GM12873 (cell line): ENCODE data around the gene RPRD1B.

Experiments used
- TF ChIP-seq, protein P1 (sequence below): IDR thresholded peaks from 2 replicates; pipeline ENCODE4 v1.5.1; 2012; ENCODE audit warnings: low read depth, mild to moderate bottlenecking, moderate library complexity, low read length, control low read depth; ENCODE audit not compliant: insufficient read depth; ENCODE audit errors: missing control alignments

The RPRD1B gene

DNA sequence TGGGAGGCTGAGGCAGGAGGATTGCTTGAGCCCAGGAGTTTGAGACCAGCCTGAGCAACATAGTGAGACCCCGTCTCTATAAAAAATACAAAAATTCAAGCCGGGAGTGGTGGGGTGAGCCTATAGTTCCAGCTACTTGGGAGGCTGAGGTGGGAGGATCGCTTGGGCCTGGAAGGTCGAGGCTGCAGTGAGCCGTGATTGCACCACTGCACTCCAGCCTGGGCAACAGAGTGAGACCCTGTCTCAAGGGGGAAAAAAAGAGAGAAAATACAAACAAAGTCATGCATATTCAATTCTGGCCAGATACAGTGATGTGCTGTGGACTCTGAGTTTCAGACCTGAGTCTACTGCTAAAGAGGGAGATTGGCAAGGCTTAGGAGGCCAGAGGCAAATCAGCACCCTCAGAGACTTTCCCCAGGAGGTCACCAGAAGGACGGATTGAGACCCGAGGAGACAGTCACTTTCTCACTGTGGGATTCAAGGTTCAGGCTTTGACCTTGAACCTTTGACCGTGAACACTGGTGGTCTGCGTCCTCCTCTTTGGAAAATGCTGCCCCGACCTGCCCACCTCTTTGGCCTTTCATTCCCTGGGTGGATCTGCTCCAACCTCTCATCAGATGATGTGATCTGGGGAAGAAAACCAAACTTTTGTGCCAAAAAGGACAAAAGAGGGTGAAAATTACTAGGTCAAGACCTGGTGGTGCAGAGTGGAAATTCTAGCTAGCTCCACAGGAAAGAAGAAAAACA is 100.3 kb downstream of the RPRD1B start:
- TF ChIP-seq, protein P1, sequence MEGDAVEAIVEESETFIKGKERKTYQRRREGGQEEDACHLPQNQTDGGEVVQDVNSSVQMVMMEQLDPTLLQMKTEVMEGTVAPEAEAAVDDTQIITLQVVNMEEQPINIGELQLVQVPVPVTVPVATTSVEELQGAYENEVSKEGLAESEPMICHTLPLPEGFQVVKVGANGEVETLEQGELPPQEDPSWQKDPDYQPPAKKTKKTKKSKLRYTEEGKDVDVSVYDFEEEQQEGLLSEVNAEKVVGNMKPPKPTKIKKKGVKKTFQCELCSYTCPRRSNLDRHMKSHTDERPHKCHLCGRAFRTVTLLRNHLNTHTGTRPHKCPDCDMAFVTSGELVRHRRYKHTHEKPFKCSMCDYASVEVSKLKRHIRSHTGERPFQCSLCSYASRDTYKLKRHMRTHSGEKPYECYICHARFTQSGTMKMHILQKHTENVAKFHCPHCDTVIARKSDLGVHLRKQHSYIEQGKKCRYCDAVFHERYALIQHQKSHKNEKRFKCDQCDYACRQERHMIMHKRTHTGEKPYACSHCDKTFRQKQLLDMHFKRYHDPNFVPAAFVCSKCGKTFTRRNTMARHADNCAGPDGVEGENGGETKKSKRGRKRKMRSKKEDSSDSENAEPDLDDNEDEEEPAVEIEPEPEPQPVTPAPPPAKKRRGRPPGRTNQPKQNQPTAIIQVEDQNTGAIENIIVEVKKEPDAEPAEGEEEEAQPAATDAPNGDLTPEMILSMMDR: no peak

DNA sequence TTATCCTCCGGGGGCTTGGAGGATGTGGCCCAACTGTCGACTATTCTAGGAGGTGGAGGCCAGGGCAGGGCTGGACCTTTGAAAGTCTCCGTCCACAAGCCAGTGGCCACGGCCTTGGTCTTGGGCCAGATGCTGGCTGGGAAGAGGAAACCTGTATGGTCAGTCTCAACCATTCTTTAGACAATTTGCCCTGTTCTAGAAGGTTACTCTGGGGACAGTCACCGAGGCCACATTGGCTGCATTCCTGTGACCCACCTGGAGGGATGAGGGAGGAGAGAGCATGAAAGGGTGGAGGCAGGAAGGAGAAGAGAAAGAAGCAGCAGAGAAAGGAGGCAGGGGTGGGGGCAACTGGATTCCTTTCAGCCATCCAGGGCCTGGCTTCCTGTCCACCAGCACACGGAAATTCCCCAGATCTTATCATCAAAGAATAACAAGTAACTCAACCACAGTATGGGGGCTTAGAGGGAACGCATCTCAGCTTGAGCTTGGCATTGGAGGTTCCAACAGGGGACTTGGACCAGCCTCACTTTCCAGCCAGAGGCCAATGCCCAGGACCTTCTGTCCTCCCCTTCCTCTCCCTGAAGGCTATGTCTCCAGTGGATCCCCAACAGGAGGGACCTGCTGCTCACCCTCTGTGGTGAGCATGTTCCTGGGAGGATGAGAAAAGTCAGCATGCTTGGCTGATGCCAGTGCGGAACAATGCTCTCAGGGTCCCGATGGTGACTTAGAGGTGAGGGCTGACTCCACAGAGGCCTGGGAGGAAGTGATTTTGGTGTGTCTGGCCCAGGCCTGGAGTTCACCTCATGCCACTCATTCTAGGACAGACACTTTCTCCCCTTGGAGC is 101.1 kb downstream of the RPRD1B start:
- TF ChIP-seq, protein P1: no peak

DNA sequence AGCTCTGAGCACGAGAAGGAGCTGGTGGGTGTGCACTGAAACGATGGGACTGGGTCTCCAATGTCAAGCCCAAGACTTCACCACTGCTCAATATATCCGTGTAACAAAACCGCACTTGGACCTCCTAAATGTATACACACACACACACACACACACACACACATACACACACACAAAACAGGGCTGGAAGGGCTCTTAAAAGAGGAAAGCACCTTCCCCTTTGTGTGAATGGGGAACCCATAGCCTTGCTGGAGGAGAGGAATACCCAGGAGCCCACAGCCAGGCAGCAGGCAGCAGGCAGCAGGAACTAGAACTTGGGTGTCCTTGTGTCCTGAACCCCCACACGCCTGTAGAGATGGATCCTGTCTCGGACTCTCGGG is 101.7 kb downstream of the RPRD1B start:
- TF ChIP-seq, protein P1: no peak

DNA sequence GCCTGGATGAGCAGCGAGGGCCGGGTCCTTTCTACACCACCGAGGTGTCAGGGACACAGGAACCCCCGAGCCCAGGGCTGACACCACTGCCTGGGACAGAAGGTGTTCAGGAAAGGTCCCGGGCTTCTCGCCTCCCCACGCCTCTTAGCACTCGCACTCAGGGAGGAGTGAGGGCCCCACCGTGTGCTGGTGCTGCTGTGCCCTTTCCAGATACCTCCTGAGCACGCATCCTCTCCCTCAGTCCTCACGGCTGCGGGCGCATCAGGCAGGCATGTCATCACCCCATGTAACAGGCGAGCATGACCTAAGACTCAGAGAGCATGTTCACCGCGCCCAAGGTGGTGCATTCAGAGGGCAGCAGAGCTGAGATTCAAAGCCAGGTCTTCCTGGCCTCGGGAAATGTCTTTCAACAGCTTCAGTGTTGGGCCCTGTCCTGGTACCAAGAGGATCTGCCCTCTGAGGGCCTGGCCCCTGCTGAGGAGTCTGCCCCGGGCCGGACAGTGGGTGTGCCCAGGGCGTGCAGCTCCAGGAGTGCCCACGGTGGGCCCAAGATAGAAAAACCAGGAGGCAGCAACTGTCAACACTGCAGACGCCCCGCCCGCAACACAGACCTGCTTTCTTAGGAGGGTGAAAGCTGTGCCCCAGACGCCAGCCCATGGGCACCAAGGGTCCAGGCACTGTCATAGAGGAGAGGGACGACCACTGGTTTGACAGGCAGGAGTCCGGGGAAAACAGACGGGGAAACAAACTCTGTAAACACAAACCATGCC is 102.3 kb downstream of the RPRD1B start:
- TF ChIP-seq, protein P1: no peak

DNA sequence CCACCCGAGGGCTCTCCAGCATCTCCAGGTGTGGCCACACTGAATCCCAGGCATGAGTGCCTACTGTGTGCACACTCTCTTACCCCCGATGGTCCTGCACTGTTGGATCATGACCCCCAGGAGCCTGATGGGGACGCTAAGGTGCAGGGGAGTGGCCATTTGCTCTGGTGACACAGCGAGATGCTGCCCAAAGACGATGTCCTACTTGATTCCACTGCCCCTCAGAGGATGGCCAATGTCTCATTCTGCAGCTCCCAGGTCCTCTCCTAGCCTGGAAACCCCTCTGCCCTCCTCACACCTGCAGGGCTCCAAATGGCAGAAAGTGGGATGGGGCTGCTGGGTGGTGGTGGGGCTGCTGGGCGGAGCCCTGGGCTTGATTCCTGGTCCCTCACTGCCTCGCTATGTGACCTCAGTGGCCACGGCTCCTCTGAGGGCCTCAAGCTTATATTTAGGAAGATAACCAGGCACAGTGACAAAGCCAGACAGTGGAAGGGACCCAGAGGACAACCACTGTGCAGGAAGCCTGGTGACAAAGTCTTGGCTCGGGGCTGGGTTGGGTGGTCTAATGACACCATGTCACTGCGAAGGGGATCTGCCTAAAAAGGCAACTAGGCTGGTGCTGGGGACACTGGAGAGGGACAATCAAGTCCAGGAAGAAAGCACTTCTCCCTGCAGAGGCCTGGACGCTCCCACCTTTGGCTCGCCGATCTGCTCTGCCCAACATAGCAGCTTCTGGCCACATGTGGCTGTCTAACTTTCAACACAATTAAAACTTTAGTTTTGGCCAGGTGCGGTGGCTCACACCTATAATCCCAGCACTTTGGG is 103.1 kb downstream of the RPRD1B start:
- TF ChIP-seq, protein P1: no peak

DNA sequence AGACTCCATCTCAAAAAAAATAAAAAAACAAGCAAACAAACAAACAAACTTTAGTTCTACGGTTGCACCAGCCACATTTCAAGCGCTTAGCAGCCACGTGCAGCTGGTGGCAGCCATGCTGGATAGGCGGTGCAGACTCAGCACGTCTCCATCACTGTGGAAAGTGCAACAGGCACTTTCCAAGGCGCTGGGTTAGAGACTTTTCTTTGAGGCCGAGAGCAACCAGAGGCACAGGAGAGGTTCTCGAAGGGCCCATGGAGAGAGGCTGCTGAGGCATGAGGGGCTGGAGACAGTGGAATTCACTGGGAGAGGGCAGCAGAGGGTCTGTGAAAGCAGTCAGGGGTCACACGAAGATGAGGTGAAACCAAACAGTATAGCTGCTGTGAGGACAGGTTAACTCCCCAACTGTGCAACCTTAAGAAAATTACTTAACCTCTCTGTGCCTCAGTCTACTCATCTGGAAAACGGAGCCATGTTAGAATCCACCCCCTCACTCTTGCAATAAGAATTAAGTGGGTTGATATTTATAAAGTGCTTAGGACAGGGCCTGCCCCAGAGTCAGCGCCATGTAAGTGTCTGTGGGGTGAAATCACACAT is 104.0 kb downstream of the RPRD1B start:
- TF ChIP-seq, protein P1: no peak
